ENCODE results near the gene MX2. TPM values are rescaled to one million over a fixed set of nuclear protein-coding genes. Genes with fewer than 3 reads are reported as not detected.
"Not testable (repeated sequence)": the region's sequence is repeated elsewhere in the genome, so short reads cannot be mapped to it uniquely, and the experiment has no call there.

Gene MX2, protein sequence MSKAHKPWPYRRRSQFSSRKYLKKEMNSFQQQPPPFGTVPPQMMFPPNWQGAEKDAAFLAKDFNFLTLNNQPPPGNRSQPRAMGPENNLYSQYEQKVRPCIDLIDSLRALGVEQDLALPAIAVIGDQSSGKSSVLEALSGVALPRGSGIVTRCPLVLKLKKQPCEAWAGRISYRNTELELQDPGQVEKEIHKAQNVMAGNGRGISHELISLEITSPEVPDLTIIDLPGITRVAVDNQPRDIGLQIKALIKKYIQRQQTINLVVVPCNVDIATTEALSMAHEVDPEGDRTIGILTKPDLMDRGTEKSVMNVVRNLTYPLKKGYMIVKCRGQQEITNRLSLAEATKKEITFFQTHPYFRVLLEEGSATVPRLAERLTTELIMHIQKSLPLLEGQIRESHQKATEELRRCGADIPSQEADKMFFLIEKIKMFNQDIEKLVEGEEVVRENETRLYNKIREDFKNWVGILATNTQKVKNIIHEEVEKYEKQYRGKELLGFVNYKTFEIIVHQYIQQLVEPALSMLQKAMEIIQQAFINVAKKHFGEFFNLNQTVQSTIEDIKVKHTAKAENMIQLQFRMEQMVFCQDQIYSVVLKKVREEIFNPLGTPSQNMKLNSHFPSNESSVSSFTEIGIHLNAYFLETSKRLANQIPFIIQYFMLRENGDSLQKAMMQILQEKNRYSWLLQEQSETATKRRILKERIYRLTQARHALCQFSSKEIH
- total RNA-seq = 10 to 100 TPM in 1 of 4 donors, 1 to 10 TPM in 2, under 1 TPM in 1; 0.29 to 19.0 (median 8.2) TPM

- H3K9me3 ChIP-seq = no peaks in the 10 kb centered on the region
- TF ChIP-seq POLR2A (IDR thresholded peaks at IDR 0.05) = no peak
- TF ChIP-seq, protein P1, sequence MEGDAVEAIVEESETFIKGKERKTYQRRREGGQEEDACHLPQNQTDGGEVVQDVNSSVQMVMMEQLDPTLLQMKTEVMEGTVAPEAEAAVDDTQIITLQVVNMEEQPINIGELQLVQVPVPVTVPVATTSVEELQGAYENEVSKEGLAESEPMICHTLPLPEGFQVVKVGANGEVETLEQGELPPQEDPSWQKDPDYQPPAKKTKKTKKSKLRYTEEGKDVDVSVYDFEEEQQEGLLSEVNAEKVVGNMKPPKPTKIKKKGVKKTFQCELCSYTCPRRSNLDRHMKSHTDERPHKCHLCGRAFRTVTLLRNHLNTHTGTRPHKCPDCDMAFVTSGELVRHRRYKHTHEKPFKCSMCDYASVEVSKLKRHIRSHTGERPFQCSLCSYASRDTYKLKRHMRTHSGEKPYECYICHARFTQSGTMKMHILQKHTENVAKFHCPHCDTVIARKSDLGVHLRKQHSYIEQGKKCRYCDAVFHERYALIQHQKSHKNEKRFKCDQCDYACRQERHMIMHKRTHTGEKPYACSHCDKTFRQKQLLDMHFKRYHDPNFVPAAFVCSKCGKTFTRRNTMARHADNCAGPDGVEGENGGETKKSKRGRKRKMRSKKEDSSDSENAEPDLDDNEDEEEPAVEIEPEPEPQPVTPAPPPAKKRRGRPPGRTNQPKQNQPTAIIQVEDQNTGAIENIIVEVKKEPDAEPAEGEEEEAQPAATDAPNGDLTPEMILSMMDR (IDR thresholded peaks at IDR 0.05) = no peak
- H3K4me3 ChIP-seq = peak within 1 kb of the TSS; percentile 15 to 30
- no peaks in the 10 kb centered on the region for H3K27me3 ChIP-seq
- DNase-seq = peak; percentile 57 to 76
- H3K4me1 ChIP-seq = no peaks in the 10 kb centered on the region
- peak within 1 kb of the TSS; percentile 74 to 77 for H3K27ac ChIP-seq
- intact Hi-C loops (cut with DNase I; ENCODE audit: low total_unique reads) = no loop called here
- no peaks in the 10 kb centered on the region for H3K36me3 ChIP-seq
Measured at GRCh38 chr21:41361786-41362604, at the start of gene MX2. Gene MX2 (plus strand): TSS chr21:41362027. CDS start chr21:41376907, 14,880 bp downstream.

- H3K4me1 ChIP-seq; H3K27me3 ChIP-seq; H3K9me3 ChIP-seq; DNase-seq; H3K36me3 ChIP-seq; H3K27ac ChIP-seq; intact Hi-C loops (cut with DNase I; ENCODE audit: low total_unique reads); H3K4me3 ChIP-seq: not testable (repeated sequence)
Measured at GRCh38 chr21:41313285-41314164, 48.3 kb upstream of the MX2 start.

DNA sequence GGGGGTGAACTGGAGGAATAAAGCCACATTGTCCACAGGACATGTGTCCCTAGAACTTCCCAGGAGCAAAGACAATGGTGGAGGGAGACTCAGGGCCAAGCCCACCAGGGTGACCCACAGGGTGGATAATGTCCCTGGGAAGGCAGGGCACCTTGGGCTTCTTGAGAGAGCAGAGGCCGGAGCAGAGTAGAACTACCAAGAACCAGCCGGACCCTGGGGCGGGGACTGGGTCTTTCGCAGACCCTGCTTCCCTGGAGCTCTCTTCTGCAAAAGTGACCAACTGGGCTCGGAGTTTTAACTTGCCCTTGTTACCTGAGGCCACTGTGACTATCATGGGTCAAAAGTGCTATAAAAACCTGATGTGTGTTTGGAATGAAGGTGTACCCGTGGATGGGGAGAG is 46.1 kb upstream of the MX2 start:
- intact Hi-C loops (cut with DNase I; ENCODE audit: low total_unique reads) = no loop called here
- Histone ChIP-seq H3K4me1 (peaks cover 0 to 8% of the 10 kb centered on the region in 2 donors), H3K27me3 (peaks cover 0 to 9% of the 10 kb centered on the region in 2 donors), H3K4me3 (no peak overlapping the region), H3K36me3 (no peaks in the 10 kb centered on the region), H3K9me3 (no peaks in the 10 kb centered on the region), H3K27ac (no peak overlapping the region)
- TF ChIP-seq POLR2A (IDR thresholded peaks at IDR 0.05) = no peak
- TF ChIP-seq, protein P1 (IDR thresholded peaks at IDR 0.05) = no peak
- DNase-seq = no peak

DNA sequence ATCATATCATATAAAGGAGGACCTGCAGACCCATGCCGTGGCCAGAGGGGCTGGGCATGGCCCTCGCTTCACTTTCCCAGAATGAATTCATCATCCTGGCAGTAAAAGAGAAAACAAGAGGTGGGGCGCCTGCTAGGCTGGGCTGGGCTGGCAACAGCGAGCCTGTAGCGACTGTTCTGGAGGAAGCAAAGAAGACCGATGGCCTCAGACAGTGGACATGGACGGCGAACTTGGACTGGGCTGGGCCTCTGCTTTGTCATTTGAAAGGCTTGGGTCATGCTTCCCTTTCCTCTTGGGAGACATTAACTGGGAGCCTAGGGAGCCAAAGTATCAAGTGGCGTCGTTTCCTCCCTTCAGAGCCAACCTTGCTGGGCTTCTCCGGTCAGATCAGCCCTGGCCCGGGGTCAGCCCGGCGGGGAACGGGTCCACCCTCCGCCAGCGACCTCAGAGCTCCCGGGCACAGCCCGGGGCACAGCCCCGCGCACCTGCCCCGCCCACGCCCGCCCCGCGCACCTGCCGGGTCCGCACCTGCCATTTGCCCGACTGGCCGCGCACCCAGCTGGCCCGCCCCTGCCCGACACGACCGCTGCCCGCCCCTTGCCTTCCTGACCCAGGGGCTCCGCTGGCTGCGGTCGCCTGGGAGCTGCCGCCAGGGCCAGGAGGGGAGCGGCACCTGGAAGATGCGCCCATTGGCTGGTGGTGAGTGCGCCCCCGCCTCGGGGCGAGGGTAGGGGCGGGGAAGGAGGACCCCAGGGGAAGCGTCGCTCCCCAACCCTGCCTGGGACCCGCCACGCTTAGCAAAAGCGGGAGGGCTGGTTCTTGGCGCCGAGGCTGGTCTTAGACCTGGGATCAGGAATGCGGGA is 45.4 kb upstream of the MX2 start, which contains the start of gene FAM3B:
Gene FAM3B, plus strand, starts transcription at position 602 of the 863 bp plus-strand sequence. Its CDS starts 79 bp downstream, at position 681.
- Histone ChIP-seq H3K4me1 (peaks cover 0 to 8% of the 10 kb centered on the region in 2 donors), H3K4me3 (no peak within 1 kb of the TSS), H3K27ac (no peak within 1 kb of the TSS), H3K27me3 (peaks cover 0 to 9% of the 10 kb centered on the region in 2 donors), H3K9me3 (no peaks in the 10 kb centered on the region), H3K36me3 (no peaks in the 10 kb centered on the region)
- DNase-seq = no peak
- TF ChIP-seq, protein P1 (IDR thresholded peaks at IDR 0.05) = no peak
- TF ChIP-seq POLR2A (IDR thresholded peaks at IDR 0.05) = no peak
- intact Hi-C loops (cut with DNase I; ENCODE audit: low total_unique reads) = no loop called here
